Stimulated activated naive CD4-positive, alpha-beta T cell (primary cell): Measurements from ENCODE around the gene SRSF8.
"Not testable (repeated sequence)": the region's sequence is repeated elsewhere in the genome, so short reads cannot be mapped to it uniquely, and the experiment has no call there.

Experiments
- DNase-seq, 6 experiments: peaks; one replicate each; lab custom pipeline; 2025; lab: John Stamatoyannopoulos, UW

SRSF8 gene, protein sequence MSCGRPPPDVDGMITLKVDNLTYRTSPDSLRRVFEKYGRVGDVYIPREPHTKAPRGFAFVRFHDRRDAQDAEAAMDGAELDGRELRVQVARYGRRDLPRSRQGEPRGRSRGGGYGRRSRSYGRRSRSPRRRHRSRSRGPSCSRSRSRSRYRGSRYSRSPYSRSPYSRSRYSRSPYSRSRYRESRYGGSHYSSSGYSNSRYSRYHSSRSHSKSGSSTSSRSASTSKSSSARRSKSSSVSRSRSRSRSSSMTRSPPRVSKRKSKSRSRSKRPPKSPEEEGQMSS

DNA sequence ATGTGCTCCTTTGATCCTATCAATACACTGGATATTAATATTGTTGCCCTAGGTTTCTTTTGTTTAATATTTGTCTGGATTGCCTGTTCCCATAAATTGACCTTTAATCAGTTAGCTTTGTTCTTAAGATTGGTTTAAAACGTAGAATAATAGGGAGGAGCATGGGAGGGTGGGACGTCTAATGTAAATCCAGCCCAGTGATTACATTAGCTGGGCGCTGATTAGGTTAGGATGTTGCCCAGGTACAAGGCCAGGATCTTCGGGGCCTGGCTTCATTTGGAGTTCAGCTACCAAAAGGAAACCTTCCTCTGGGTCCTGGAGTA lies at the start of gene SRSF8:
Gene SRSF8, plus strand, starts transcription at position 204 of the 323 bp plus-strand sequence. CDS start 308 bp downstream, outside the sequence.
- no peak for DNase-seq

DNA sequence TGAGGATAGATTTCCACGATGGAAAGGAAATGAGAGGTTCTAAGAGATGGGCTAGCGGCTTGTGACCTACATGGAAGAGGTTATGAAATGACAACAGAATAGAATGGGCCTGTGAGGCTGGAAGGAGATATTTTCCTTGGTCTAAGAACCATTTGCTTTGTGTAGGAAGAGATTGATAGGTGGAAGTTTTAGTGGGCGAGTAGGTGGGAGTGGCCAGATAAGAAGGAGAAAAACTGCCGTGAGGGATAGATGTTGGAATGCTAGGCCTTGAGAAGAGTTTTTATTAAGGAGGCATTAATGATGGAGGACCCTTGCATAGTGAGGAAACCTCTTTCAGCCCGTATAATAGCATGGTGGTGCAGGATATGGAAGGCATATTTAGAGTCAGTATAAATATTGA lies 45.3 kb upstream of the SRSF8 start:
- DNase-seq = not testable (repeated sequence)

DNA sequence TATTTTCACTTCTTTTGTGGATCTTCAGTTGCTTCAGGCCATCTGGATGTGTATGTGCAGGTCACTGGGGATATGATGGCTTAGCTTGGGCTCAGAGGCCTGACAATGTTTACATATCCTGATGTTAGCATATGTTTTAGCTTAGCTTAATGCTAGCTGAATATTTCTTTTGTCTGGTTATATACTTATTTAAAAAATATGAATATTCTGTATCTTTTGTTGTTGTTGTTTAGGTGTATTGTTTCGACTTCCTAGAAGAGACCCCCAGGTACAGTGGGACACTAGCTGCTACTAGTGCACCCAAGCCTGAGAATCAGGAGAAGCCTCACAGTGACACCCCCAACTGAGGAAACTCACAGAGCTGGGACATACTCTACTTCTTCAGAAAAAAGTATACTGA lies 41.8 kb upstream of the SRSF8 start, which contains the start of gene KDM4E:
Gene KDM4E, plus strand, starts transcription at position 301 of the 400 bp plus-strand sequence. CDS start 300 bp downstream, outside the sequence.
- no peak for DNase-seq

DNA sequence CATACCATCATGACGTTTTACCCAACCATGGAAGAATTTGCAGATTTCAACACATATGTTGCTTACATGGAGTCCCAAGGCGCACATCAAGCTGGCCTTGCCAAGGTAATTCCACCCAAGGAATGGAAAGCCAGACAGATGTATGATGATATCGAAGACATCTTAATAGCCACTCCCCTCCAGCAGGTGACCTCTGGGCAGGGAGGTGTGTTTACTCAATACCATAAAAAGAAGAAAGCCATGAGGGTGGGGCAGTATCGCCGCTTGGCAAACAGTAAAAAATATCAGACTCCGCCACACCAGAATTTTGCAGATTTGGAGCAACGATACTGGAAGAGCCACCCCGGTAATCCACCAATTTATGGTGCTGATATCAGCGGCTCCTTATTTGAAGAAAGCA lies 41.1 kb upstream of the SRSF8 start:
- DNase-seq = not testable (repeated sequence)

DNA sequence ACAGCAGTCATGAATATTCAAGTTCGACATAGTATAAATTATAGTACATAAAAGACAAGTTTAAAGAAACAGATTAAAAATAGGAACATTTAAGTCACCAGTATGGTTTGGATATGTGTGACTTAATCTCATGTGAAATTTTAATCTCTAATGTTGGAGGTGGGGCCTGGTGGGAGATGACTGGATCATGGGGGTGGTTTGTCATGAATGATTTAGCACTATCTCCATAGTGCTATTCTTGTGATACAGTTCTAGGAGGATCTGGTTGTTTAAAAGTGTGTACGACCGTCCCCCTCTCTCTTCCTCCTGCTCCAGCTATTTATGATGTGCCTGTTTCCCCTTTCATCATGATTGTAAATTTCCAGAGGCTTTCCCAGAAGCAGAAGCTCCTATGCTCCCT lies 38.4 kb upstream of the SRSF8 start:
- no peak for DNase-seq

DNA sequence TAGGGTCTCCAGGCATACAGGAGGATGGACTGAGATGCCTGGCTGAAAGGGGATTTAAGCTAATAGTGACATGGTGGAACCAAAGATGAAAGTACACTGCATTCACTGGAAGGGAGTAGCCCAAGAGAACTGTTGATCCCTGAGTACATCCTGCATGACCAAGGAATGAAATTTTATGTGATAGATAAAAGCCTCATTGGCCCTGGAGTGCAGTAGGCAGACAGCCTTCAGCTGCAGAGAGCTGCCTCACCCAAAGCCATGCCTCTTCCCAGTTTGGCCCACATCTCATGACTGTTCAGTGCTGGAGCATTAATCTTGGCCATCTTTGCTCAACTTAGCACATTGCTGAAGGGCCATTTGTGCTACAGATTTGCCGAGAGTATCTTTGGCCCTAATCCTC lies 33.7 kb upstream of the SRSF8 start:
- DNase-seq = no peak

DNA sequence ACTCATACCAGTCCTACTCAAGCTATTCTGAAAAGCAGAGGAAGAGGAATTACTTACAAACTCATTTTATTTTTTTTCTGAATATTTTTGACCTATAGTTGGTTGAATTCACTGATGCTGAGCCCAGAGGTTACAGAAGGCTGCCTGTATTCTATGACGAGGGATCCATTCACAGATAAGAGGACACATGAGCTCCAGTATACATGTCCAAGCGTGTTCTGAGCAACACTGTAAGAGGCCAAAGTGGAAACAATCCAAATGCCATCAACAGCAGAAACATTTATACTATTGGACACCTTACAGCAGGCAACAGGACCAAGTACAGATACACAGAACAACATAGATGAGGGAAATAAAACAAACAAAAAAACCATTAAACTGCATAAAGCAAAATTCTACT lies 31.4 kb upstream of the SRSF8 start:
- DNase-seq = no peak

DNA sequence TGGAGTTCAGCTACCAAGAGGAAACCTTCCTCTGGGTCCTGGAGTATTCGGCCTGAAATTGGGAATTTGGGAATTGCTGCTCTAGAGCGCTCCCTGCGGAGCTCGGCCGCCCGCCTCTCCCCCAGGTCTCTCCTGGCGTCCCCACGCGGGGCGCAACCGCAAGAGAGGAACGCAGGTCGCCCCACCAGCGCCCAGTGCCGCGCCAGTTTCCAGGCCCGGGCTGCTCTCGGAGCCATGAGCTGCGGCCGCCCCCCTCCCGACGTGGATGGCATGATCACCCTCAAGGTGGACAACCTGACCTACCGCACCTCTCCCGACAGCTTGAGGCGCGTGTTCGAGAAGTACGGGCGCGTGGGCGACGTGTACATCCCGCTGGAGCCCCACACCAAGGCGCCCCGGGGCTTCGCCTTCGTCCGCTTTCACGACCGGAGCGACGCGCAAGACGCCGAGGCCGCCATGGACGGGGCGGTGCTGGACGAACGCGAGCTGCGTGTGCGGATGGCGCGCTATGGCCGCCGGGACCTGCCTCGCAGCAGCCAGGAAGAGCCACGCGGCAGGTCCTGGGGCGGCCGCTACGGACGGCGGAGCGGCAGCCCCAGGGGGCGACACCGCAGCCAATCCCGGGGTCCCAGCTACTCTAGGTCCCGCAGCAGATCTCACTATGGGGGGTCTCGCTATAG lies 29.2 kb upstream of the SRSF8 start:
- not testable (repeated sequence) for DNase-seq

DNA sequence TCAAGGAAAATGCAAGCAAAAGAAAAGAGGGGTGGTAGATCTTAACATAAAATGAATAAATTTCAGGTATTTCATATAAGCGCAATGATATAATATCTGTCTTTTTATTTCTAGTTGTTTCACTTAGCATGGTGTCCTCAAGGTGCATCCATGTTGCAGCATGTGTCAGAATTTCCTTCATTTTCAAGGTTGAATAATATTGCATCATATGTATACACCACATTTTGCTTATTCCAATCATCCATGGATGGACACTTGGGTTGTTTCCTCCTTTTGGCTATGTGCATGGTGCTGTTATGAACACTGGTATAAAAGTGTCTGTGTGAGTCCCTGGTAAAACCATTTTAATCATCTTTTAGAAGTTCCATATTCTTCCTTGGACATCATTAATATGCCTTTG lies 24.5 kb upstream of the SRSF8 start:
- no peak for DNase-seq

DNA sequence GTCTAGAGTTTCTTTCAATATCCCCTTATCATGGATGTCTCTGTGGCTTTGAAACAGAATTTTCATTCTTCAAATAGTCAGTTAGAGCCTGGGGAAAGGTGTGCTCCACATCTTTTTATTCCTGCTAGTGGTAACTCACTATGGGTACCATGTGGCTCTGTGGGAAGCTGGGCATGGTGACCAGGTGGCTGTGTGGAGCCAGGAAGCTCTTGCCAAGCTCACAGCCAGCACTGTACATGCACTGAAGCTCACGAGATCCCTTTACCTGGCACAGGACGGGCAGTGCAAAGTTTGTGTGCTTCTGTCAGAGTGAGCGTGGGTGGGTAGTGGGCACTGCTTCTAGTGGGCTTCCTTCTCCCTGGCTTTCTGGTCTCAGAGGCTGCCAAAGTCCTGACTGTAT lies 23.8 kb upstream of the SRSF8 start:
- no peak for DNase-seq

DNA sequence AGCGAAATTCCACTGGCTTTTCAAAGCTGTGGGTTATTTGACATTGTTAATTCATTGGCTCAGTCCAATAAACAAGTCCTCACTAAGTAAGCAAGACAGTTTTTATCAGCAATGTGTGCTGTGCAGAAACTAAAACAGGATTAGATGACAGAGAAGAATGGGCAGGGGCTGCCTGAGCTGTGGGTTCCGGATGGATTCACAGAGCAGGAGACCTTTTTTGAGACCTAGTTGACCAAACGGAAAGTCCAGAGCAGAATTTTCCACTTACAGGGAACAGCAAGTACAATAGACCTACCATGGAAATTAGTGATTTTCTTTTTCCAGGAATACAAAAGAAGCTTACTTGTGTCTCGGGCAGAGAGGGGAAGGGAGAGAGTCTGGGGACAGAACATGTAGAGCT lies 22.7 kb upstream of the SRSF8 start:
- DNase-seq = no peak

DNA sequence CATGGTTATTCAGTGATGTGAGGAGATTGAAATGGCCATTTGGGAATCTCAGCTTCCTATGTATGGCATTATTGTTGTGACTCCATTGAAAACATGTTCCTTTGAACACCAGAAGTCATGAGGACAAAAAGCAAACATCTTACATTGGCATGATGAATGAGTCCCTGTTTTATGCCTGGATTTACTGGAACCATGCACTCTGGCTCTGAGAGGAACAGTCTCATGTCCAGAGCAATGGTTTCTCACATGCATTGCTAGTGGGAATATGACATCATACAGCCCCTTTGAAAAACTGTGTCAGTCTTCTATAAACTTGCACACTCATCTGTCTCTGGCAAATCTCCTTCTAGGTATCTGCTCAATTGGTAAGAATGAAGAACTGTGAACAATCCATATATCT lies 20.9 kb upstream of the SRSF8 start:
- no peak for DNase-seq

DNA sequence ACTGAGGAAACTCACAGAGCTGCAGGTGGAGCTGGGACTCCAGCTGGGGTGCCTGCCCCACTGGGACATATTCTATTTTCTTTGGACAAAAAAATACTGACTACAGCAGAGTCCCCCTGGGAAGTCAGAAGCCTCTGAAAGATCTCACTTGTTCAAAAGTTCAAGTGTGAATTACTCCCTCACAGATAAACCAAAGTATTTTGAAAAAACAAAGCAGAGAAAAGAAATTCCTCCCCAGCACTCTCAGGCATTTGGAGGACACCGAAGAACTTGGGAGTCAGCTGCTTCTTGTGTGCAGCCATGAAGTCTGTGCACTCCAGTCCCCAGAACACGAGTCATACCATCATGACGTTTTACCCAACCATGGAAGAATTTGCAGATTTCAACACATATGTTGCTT lies 17.6 kb upstream of the SRSF8 start, which contains the start of gene KDM4F:
Gene KDM4F, plus strand, starts transcription at position 301 of the 400 bp plus-strand sequence.
- DNase-seq = not testable (repeated sequence)

DNA sequence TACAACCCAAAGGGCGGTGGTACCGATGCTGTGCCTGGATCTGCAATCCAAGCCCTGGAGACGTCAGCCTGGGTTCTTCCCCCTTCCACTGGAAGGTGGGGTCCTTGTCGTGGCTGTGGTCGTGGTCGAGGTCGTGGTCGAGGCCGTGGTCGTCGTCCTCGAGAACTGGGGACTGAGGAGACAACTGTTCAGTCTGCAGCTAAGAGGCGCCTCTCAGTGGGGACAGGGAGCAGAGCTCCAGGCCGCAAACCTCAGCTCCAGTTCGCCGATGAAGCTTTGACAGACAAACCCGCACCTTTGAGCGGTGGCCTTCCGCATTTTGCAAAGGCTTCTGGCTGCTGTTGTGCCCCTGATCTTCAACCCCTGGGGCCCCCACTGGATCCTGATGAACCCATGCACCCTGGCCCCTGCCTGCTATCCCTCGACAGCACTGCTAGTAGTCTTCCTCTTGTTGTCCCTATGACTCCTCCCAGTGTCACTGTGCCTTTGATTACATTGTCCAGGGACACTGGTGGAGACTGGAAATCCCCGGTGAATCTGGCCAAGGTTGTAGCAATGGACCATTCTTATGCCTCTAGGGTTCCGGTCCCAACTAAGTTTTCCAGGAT lies 16.0 kb upstream of the SRSF8 start:
- DNase-seq = no peak

DNA sequence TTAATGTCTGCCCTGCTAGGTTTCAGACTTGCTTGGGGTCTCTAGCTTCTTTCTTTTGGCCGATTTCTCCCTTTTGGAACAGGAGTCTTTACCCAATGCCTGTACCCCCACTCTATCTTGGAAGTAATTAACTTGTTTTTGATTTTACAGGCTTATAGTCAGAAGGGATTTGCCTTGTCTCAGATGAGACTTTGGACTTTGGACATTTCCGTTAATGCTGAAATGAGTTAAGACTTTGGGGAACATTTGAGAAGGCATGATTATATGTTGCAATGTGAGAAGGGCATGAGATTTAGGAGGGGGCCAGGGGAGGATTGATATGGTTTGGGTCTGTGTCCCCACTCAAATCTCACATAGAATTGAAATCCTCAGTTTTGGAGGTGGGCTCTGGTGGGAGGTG lies 12.4 kb upstream of the SRSF8 start:
- DNase-seq = no peak

DNA sequence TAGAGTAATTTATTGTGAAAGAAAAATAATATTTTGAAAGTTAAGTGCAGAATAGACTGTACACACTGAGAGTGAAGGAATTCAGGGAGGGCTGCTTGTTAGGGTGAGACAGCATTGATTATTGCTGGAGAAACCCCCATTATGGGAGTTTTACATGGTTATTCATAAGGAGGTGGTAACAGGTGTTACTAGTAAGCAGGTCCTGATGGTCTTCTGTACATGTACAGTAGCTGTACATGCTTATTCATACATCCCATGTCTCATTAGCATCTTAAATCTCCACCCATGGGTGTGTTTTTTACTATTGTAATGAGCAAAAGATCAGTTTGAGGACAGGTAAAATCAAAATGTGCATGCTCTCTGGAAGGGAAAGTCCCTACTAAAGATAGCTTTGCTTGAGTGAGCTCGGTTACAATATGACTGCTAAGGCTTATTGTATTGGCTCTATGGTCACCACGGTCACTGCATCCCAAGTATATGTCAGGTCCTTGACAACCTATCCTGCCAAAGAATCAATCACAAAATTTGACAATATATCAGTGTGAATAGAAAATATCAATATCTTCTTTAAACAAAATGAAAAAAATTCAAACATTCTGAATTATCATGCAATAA lies 11.3 kb upstream of the SRSF8 start:
- no peak for DNase-seq

DNA sequence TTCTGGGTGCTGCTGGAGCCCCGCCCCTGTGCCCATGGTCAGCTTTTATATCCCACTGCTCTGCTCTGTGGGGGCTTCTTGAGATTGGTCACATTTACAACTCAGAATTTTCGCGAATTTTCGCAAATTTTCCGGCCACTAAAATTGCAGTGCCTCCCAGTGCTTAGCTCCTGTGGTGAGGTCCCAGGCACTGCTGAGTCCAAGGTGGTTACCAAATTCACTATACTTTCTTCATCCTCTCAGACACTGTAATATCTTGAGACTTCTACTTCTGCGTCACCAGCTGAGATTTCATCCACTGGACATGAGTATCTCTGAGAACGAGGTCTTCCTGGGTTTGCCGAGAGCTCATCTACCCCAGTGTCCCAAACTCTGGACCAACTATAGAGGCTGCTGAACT lies 8.8 kb upstream of the SRSF8 start:
- no peak for DNase-seq

DNA sequence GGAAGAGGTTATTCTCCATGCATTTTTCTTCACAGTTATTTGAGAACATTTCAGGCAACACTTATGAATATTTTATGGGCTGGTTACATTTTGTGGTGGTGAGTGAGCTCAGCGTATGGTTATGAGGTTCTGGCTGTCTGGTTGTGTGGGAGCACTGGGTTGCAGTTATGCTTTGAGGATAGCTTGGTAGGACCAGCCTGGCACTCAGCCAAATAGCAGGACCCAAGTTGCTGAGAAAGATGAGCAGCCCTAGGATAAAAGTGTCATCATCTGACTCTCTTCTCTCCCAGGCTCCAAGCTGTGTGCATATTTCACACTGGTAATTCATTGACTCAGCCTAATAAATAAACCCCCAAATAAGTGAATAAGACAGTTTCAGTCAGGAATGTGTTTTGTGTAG lies 8.1 kb upstream of the SRSF8 start:
- DNase-seq = no peak

DNA sequence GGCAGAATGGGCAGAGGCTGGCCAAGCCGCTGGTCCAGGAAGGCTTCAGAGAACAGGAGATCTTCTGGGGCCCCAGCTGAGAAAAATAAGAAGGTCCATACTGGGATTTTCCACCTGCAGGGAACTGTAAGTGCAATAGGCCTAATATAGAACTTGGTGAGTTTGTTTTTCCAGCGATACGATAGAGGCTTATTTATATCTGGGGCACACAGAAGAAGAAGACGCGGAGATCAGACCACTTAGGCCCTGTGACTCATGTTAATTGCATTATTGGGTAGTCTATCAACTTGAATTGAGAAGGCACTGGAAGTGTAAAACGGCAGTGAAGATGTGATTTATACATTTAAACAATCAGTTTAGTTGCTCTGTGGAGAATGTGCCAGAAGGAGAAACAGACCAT lies 7.7 kb upstream of the SRSF8 start:
- DNase-seq = no peak

DNA sequence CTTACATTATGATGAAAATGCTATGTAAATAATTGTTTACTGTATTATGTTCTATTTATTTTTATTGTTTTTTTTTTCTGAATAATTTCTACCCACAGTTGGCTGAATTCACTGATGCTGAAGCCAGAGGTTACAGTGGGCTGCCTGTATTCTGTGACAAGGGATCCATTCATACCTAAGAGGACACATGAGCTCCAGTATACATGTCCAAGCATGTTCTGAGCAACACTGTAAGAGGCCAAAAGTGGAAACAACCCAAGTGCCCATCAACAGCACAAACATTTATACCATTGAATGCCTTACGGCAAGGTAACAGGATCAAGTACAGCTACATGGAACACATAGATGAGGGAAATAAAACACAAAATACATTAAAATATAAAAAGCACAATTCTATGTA lies 1.4 kb upstream of the SRSF8 start:
- no peak for DNase-seq

DNA sequence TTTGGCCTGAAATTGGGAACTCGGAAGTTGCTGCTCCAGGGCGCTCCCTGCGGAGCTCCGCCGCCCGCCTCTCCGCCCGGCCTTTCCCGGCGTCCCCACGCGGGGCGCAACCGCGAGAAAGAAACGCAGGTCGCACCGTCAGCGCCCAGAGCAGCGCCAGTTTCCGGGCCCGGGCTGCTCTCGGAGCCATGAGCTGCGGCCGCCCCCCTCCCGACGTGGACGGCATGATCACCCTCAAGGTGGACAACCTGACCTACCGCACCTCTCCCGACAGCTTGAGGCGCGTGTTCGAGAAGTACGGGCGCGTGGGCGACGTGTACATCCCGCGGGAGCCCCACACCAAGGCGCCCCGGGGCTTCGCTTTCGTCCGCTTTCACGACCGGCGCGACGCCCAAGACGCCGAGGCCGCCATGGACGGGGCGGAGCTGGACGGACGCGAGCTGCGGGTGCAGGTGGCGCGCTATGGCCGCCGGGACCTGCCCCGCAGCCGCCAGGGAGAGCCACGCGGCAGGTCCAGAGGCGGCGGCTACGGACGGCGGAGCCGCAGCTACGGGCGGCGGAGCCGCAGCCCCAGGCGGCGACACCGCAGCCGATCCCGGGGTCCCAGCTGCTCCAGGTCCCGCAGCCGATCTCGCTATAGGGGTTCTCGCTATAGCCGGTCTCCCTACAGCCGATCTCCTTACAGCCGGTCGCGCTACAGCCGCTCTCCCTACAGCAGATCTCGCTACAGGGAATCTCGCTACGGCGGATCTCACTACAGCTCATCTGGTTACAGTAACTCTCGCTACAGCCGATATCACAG lies 521 bp downstream of the SRSF8 start:
- peak; percentile 43 to 88 (median 68) for DNase-seq

DNA sequence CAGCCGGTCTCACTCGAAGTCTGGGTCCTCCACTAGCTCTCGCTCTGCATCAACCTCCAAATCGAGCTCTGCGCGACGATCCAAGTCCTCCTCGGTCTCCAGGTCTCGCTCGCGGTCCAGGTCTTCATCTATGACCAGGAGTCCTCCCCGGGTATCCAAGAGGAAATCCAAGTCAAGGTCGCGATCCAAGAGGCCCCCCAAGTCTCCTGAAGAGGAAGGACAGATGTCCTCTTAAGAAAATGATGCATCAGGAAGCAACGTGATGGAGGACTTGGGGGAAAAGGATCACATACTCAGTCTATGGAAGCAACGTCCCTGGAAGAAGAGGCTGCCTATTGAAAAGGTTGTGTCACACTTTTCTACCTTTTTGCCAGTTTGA lies 1.1 kb downstream of the SRSF8 start:
- DNase-seq = no peak
